B cell (primary cell): ENCODE data around the gene CFAP70. TPM values are rescaled to one million over a fixed set of nuclear protein-coding genes. Genes with fewer than 3 reads are reported as not detected.
"Not testable (repeated sequence)": the region's sequence is repeated elsewhere in the genome, so short reads cannot be mapped to it uniquely, and the experiment has no call there.

Experiments
- ATAC-seq: fragments of 200-7000 bp; cut with Tn5 transposase; one replicate; pipeline ENCODE4 v1.10.0; 2021; ENCODE audit warnings: low read depth, mild to moderate bottlenecking, moderate number of reproducible peaks, moderate library complexity
- CTCF ChIA-PET: fragments of 350-600 bp; sonication (Branson Sonifier 250); formaldehyde crosslinking; loops from one replicate; lab custom pipeline; 2021; ENCODE audit warnings: antibody characterized with exemption, inconsistent platforms; lab: Charles Lee
- POLR2A ChIA-PET: fragments of 350-600 bp; sonication (Branson Sonifier 250); formaldehyde crosslinking; loops from one replicate; lab custom pipeline; 2021; ENCODE audit warnings: antibody characterized with exemption; lab: Charles Lee
- DNase-seq: peaks from one replicate; pipeline ENCODE4 v3.0.0; 2013
- H2AFZ ChIP-seq: 2 replicates; pipeline ENCODE4 v1.6.1; 2012; ENCODE audit warnings: mild to moderate bottlenecking, low read depth, low read length; ENCODE audit not compliant: insufficient read depth, poor library complexity, severe bottlenecking
- H3K27ac ChIP-seq, 2 donors: 1 replicate in 1 of 2; 2 replicates in 1 of 2; pipeline ENCODE4 v1.5.1; 2012 to 2013; ENCODE audit warnings: low read length in 2 of 2, mild to moderate bottlenecking in 2 of 2, moderate library complexity in 1 of 2
- H3K27me3 ChIP-seq, 4 experiments: fragments of 200-600 bp in 1 of 4; sonication (generic) in 1 of 4; replicated peaks in 1 of 4; 1 replicate in 2 of 4; 2 replicates in 2 of 4; pipeline versions ENCODE4 v1.6.1 to v1.7.0; 2013 to 2016; ENCODE audit warnings: low read length in 3 of 4, mild to moderate bottlenecking in 2 of 4, mixed read lengths in 1 of 4, moderate library complexity in 1 of 4; ENCODE audit not compliant: insufficient read depth in 4 of 4, control insufficient read depth in 3 of 4; ENCODE audit errors: control extremely low read depth in 1 of 4
- H3K36me3 ChIP-seq, 2 experiments: replicated peaks in 1 of 2; 1 replicate in 1 of 2; 2 replicates in 1 of 2; pipeline versions ENCODE4 v1.6.1 to v1.7.1; 2013; ENCODE audit warnings: low read length in 1 of 2; ENCODE audit not compliant: insufficient read depth in 2 of 2, control insufficient read depth in 1 of 2; ENCODE audit errors: control extremely low read depth in 1 of 2, extremely low read depth in 1 of 2
- H3K4me1 ChIP-seq, 2 donors: fragments of 200-600 bp in 1 of 2; sonication (generic) in 1 of 2; 1 replicate in 1 of 2; 2 replicates in 1 of 2; pipeline versions ENCODE4 v1.5.1 to v1.6.1; 2013 to 2017; ENCODE audit warnings: low read length in 2 of 2; ENCODE audit not compliant: control insufficient read depth in 2 of 2, insufficient read depth in 2 of 2
- H3K4me2 ChIP-seq: replicated peaks from 2 replicates; pipeline ENCODE3; 2012; ENCODE audit warnings: mild to moderate bottlenecking, low read depth, low read length; ENCODE audit not compliant: poor library complexity, severe bottlenecking
- H3K4me3 ChIP-seq, 5 experiments: fragments of 200-600 bp in 1 of 5; sonication (generic) in 1 of 5; 1 replicate in 3 of 5; 2 replicates in 2 of 5; pipeline versions ENCODE4 v1.5.1 to v1.7.0; 2011 to 2016; ENCODE audit warnings: low read length in 4 of 5, mild to moderate bottlenecking in 4 of 5, low read depth in 2 of 5, control low read depth in 1 of 5, moderate library complexity in 1 of 5; ENCODE audit not compliant: insufficient read depth in 1 of 5; ENCODE audit errors: control extremely low read depth in 1 of 5, extremely low read depth in 1 of 5
- H3K79me2 ChIP-seq: fragments of 200-600 bp; sonication (generic); one replicate; pipeline ENCODE4 v1.6.0; 2016; ENCODE audit warnings: low read length; ENCODE audit not compliant: control insufficient read depth, insufficient read depth
- H3K9ac ChIP-seq: fragments of 200-600 bp; sonication (generic); 2 replicates; pipeline ENCODE4 v1.6.1; 2017; ENCODE audit warnings: mild to moderate bottlenecking, low read length, moderate library complexity
- H3K9me3 ChIP-seq, 3 donors: one replicate each; pipeline versions ENCODE4 v1.6.1 to v1.7.1; 2013; ENCODE audit warnings: low read length in 2 of 3; ENCODE audit not compliant: control insufficient read depth in 2 of 3, insufficient read depth in 1 of 3; ENCODE audit errors: control extremely low read depth in 1 of 3
- H4K20me1 ChIP-seq: 2 replicates; pipeline ENCODE4 v1.6.0; 2012; ENCODE audit warnings: mild to moderate bottlenecking, low read length; ENCODE audit not compliant: insufficient read depth, control insufficient read depth, poor library complexity, severe bottlenecking
- H3K27ac Mint-ChIP-seq: one replicate; pipeline ENCODE4 v1.8.0; 2021; ENCODE audit warnings: mixed read lengths
- H3K27me3 Mint-ChIP-seq: one replicate; pipeline ENCODE4 v1.8.0; 2021; ENCODE audit warnings: mixed read lengths
- H3K4me1 Mint-ChIP-seq: one replicate; pipeline ENCODE4 v1.8.0; 2021; ENCODE audit warnings: mixed read lengths
- H3K4me3 Mint-ChIP-seq: one replicate; pipeline ENCODE4 v1.8.0; 2021; ENCODE audit warnings: mixed read lengths
- H3K9me3 Mint-ChIP-seq: one replicate; pipeline ENCODE4 v1.8.0; 2022; ENCODE audit warnings: mixed read lengths; ENCODE audit not compliant: insufficient read depth
- CTCF ChIP-seq: fragments of 200-600 bp; IDR thresholded peaks from one replicate; pipeline ENCODE4 v1.8.0; 2022; ENCODE audit warnings: antibody characterized with exemption, mild to moderate bottlenecking
- EZH2 ChIP-seq: IDR thresholded peaks from 2 replicates; pipeline ENCODE4 v1.6.1; 2012; ENCODE audit warnings: borderline replicate concordance, low read depth, mild to moderate bottlenecking, moderate library complexity, low read length; ENCODE audit not compliant: insufficient read depth, poor library complexity, severe bottlenecking
- WGBS: methylation state at CpG from one replicate; pipeline ENCODE4 v1.1.5; 2013; ENCODE audit warnings: missing lambda C conversion rate; ENCODE audit not compliant: insufficient coverage; 5-methylcytosine and 5-hydroxymethylcytosine counted together
- intact Hi-C: fragments of 100-400 bp; cut with micrococcal nuclease; formaldehyde crosslinking; loops from one replicate; pipeline ENCODE4 v1.10.0; 2022
- polyA plus RNA-seq: library from polyadenylated mRNA; depleted of rRNA; stranded (reverse); fragments of >200 nt; gene quantifications from 2 replicates; pipeline ENCODE4 v1.2.3, GENCODE V29; 2012
- total RNA-seq, 2 donors: library from RNA; stranded (reverse); fragments of 120-200 nt in 1 of 2; gene quantifications; 1 replicate in 1 of 2; 2 replicates in 1 of 2; pipeline versions ENCODE4 v1.2.3 to v1.2.4, GENCODE V29; 2013 to 2022

The CFAP70 gene
- total and polyA plus RNA-seq, 2 donors (not counting 1 experiment from before 2014, with no cell fraction given): 1.6 to 3.6 TPM

GRCh38 chr10:73262105-73262730, 96.4 kb downstream of the CFAP70 start:
- WGBS: 80% methylated on average over 1 of the region's 4 CpGs
- no peak for ATAC-seq
- Histone ChIP-seq H3K4me1 (no peaks in the 10 kb centered on the region), H3K36me3 (no peaks in the 10 kb centered on the region), H3K9ac (no peak overlapping the region), H3K4me3 (no peak overlapping the region), H3K27me3 (no peaks in the 10 kb centered on the region), H2AFZ (no peak overlapping the region), H3K4me2 (no peak overlapping the region), H4K20me1 (no peaks in the 10 kb centered on the region), H3K79me2 (no peaks in the 10 kb centered on the region), H3K9me3 (peaks cover 0 to 12% (median 0%) of the 10 kb centered on the region in 3 donors), H3K27ac (no peak overlapping the region)
- no peak for DNase-seq
- H3K27ac Mint-ChIP-seq: no peak overlapping the region
- TF ChIP-seq EZH2: no peak
- TF ChIP-seq CTCF: no peak
- ChIA-PET POLR2A (no interaction called here), CTCF (no interaction called here)
- no peaks in the 10 kb centered on the region for H3K4me1 Mint-ChIP-seq
- no peaks in the 10 kb centered on the region for H3K27me3 Mint-ChIP-seq
- intact Hi-C loops: no loop called here
- peaks cover 4% of the 10 kb centered on the region for H3K9me3 Mint-ChIP-seq
- H3K4me3 Mint-ChIP-seq: no peak overlapping the region

- ATAC-seq: no peak
- H3K4me3 Mint-ChIP-seq: no peak overlapping the region
- H3K9ac ChIP-seq: no peak overlapping the region
- no peak for DNase-seq
- no peaks in the 10 kb centered on the region for H4K20me1 ChIP-seq
- no peaks in the 10 kb centered on the region for H3K4me1 Mint-ChIP-seq
- H3K9me3 Mint-ChIP-seq: peaks cover 4% of the 10 kb centered on the region
- POLR2A ChIA-PET: no interaction called here
- peaks cover 0 to 12% (median 0%) of the 10 kb centered on the region in 3 donors for H3K9me3 ChIP-seq
- H3K27ac ChIP-seq: no peak overlapping the region
- H3K4me3 ChIP-seq: no peak overlapping the region
- TF ChIP-seq EZH2: no peak
- TF ChIP-seq CTCF: no peak
- no peak overlapping the region for H3K27ac Mint-ChIP-seq
- WGBS: 84% methylated on average over 4 of the region's 9 CpGs
- H3K4me2 ChIP-seq: no peak overlapping the region
- no peaks in the 10 kb centered on the region for H3K27me3 ChIP-seq
- no peaks in the 10 kb centered on the region for H3K4me1 ChIP-seq
- intact Hi-C loops: no loop called here
- CTCF ChIA-PET: no interaction called here
- no peaks in the 10 kb centered on the region for H3K27me3 Mint-ChIP-seq
- H2AFZ ChIP-seq: no peak overlapping the region
- H3K79me2 ChIP-seq: no peaks in the 10 kb centered on the region
- no peaks in the 10 kb centered on the region for H3K36me3 ChIP-seq
Observed at GRCh38 chr10:73261362-73261995, 97.2 kb downstream of the CFAP70 start.

- H3K9ac ChIP-seq, H3K4me3 Mint-ChIP-seq, CTCF ChIA-PET, H3K9me3 Mint-ChIP-seq, H3K79me2 ChIP-seq, H2AFZ ChIP-seq, H3K27ac ChIP-seq, H3K27ac Mint-ChIP-seq, H3K4me1 Mint-ChIP-seq, H3K4me2 ChIP-seq, POLR2A ChIA-PET, H4K20me1 ChIP-seq, H3K4me3 ChIP-seq, H3K36me3 ChIP-seq, H3K4me1 ChIP-seq, H3K27me3 Mint-ChIP-seq, ATAC-seq, H3K27me3 ChIP-seq, DNase-seq: not testable (repeated sequence)
- peaks cover 0 to 12% (median 0%) of the 10 kb centered on the region in 3 donors for H3K9me3 ChIP-seq
- intact Hi-C loops: loop anchor here (10.0 kb wide), 1 partner anchor 736 kb away; the partner anchor contains the start of gene VCL
- 100% methylated on average over 3 of the region's 10 CpGs for WGBS
Observed at GRCh38 chr10:73258612-73259011, 100.1 kb downstream of the CFAP70 start.
